Measurements from ENCODE around the gene SPRR3.
"Not testable (repeated sequence)": the region's sequence is repeated elsewhere in the genome, so short reads cannot be mapped to it uniquely, and the experiment has no call there.

SPRR3 gene

GRCh38 chr1:153021829-153022228, 20.3 kb downstream of the SPRR3 start:
- not testable (repeated sequence) for H2BK15ac ChIP-seq (ENCODE audit: low read depth, poor library complexity, severe bottlenecking); H3K4me3 ChIP-seq (ENCODE audit: insufficient read depth in 1 of 2, low read depth in 1 of 2, low read length in 2 of 2); DNase-seq; H2BK12ac ChIP-seq (ENCODE audit: low read length in 2 of 2); H3K18ac ChIP-seq (ENCODE audit: low read depth in 1 of 2, low read length in 2 of 2); H3K4ac ChIP-seq (ENCODE audit: low read depth in 1 of 2, low read length in 2 of 2); H3K9me3 ChIP-seq (ENCODE audit: control insufficient read depth, low read length); H4K91ac ChIP-seq (ENCODE audit: low read length); H2BK120ac ChIP-seq (ENCODE audit: low read depth, low read length); H3K27ac ChIP-seq (ENCODE audit: low read length, poor library complexity, severe bottlenecking); H3K79me1 ChIP-seq (replicated peaks; ENCODE audit: low read length, poor library complexity, severe bottlenecking); H3K4me2 ChIP-seq (ENCODE audit: low read length, poor library complexity, severe bottlenecking); H3K36me3 ChIP-seq (ENCODE audit: control insufficient read depth in 1 of 2, insufficient read depth in 2 of 2, low read depth in 1 of 2, low read length in 2 of 2); H3K14ac ChIP-seq (ENCODE audit: low read length in 2 of 2); H2AFZ ChIP-seq (ENCODE audit: low read depth, low read length); H2AK5ac ChIP-seq (ENCODE audit: low read length, severe bottlenecking); H3K27me3 ChIP-seq (ENCODE audit: control insufficient read depth in 1 of 2, insufficient read depth in 1 of 2, low read length in 2 of 2); H4K8ac ChIP-seq (ENCODE audit: low read length); H3K23ac ChIP-seq (ENCODE audit: low read length in 2 of 2); H3K4me1 ChIP-seq (ENCODE audit: control insufficient read depth, insufficient read depth, low read depth, low read length); H2BK5ac ChIP-seq (ENCODE audit: low read depth, low read length, poor library complexity, severe bottlenecking); H3K9ac ChIP-seq (ENCODE audit: low read length)
- 39% methylated on average over 2 of the region's 2 CpGs for WGBS

GRCh38 chr1:153022340-153022739, 20.8 kb downstream of the SPRR3 start:
- not testable (repeated sequence) for H2BK5ac ChIP-seq (ENCODE audit: low read depth, low read length, poor library complexity, severe bottlenecking); H3K14ac ChIP-seq (ENCODE audit: low read length in 2 of 2); H2BK15ac ChIP-seq (ENCODE audit: low read depth, poor library complexity, severe bottlenecking); H2AFZ ChIP-seq (ENCODE audit: low read depth, low read length); H3K23ac ChIP-seq (ENCODE audit: low read length in 2 of 2); H3K9me3 ChIP-seq (ENCODE audit: control insufficient read depth, low read length); H3K4me1 ChIP-seq (ENCODE audit: control insufficient read depth, insufficient read depth, low read depth, low read length); DNase-seq; H3K4me3 ChIP-seq (ENCODE audit: insufficient read depth in 1 of 2, low read depth in 1 of 2, low read length in 2 of 2); H3K27ac ChIP-seq (ENCODE audit: low read length, poor library complexity, severe bottlenecking); H3K9ac ChIP-seq (ENCODE audit: low read length); H3K36me3 ChIP-seq (ENCODE audit: control insufficient read depth in 1 of 2, insufficient read depth in 2 of 2, low read depth in 1 of 2, low read length in 2 of 2); H3K4me2 ChIP-seq (ENCODE audit: low read length, poor library complexity, severe bottlenecking); H2AK5ac ChIP-seq (ENCODE audit: low read length, severe bottlenecking); H3K4ac ChIP-seq (ENCODE audit: low read depth in 1 of 2, low read length in 2 of 2); H3K18ac ChIP-seq (ENCODE audit: low read depth in 1 of 2, low read length in 2 of 2); H4K8ac ChIP-seq (ENCODE audit: low read length); H2BK120ac ChIP-seq (ENCODE audit: low read depth, low read length); H3K79me1 ChIP-seq (replicated peaks; ENCODE audit: low read length, poor library complexity, severe bottlenecking); H3K27me3 ChIP-seq (ENCODE audit: control insufficient read depth in 1 of 2, insufficient read depth in 1 of 2, low read length in 2 of 2); H4K91ac ChIP-seq (ENCODE audit: low read length); H2BK12ac ChIP-seq (ENCODE audit: low read length in 2 of 2)
- WGBS, result 90% methylated on average over 7 of the region's 9 CpGs

- H3K14ac ChIP-seq (ENCODE audit: low read length in 2 of 2), result no peak overlapping the region
- H3K27ac ChIP-seq (ENCODE audit: low read length, poor library complexity, severe bottlenecking), result no peak overlapping the region
- no peaks in the 10 kb centered on the region for H3K36me3 ChIP-seq (ENCODE audit: control insufficient read depth in 1 of 2, insufficient read depth in 2 of 2, low read depth in 1 of 2, low read length in 2 of 2)
- no peak overlapping the region for H2BK5ac ChIP-seq (ENCODE audit: low read depth, low read length, poor library complexity, severe bottlenecking)
- H3K4me2 ChIP-seq (ENCODE audit: low read length, poor library complexity, severe bottlenecking), result no peak overlapping the region
- DNase-seq, result no peak
- H2BK12ac ChIP-seq (ENCODE audit: low read length in 2 of 2), result no peak overlapping the region
- no peak overlapping the region for H2AK5ac ChIP-seq (ENCODE audit: low read length, severe bottlenecking)
- no peak overlapping the region for H3K18ac ChIP-seq (ENCODE audit: low read depth in 1 of 2, low read length in 2 of 2)
- H3K4me1 ChIP-seq (ENCODE audit: control insufficient read depth, insufficient read depth, low read depth, low read length), result no peaks in the 10 kb centered on the region
- no peak overlapping the region for H4K8ac ChIP-seq (ENCODE audit: low read length)
- H3K4ac ChIP-seq (ENCODE audit: low read depth in 1 of 2, low read length in 2 of 2), result no peak overlapping the region
- no peak overlapping the region for H2BK120ac ChIP-seq (ENCODE audit: low read depth, low read length)
- H2BK15ac ChIP-seq (ENCODE audit: low read depth, poor library complexity, severe bottlenecking), result no peak overlapping the region
- H3K4me3 ChIP-seq (ENCODE audit: insufficient read depth in 1 of 2, low read depth in 1 of 2, low read length in 2 of 2), result no peak overlapping the region
- H3K9me3 ChIP-seq (ENCODE audit: control insufficient read depth, low read length), result no peaks in the 10 kb centered on the region
- no peaks in the 10 kb centered on the region for H3K27me3 ChIP-seq (ENCODE audit: control insufficient read depth in 1 of 2, insufficient read depth in 1 of 2, low read length in 2 of 2)
- H3K9ac ChIP-seq (ENCODE audit: low read length), result no peak overlapping the region
- no peak overlapping the region for H2AFZ ChIP-seq (ENCODE audit: low read depth, low read length)
- H3K23ac ChIP-seq (ENCODE audit: low read length in 2 of 2), result no peak overlapping the region
- WGBS, result 68% methylated on average over 7 of the region's 7 CpGs
- H3K79me1 ChIP-seq (replicated peaks; ENCODE audit: low read length, poor library complexity, severe bottlenecking), result no peaks in the 10 kb centered on the region
- no peak overlapping the region for H4K91ac ChIP-seq (ENCODE audit: low read length)
Measured at GRCh38 chr1:153023109-153023508, 21.6 kb downstream of the SPRR3 start.

GRCh38 chr1:153024413-153024812, 22.9 kb downstream of the SPRR3 start:
- H2AK5ac ChIP-seq (ENCODE audit: low read length, severe bottlenecking), result no peak overlapping the region
- H3K36me3 ChIP-seq (ENCODE audit: control insufficient read depth in 1 of 2, insufficient read depth in 2 of 2, low read depth in 1 of 2, low read length in 2 of 2), result no peaks in the 10 kb centered on the region
- H3K4me3 ChIP-seq (ENCODE audit: insufficient read depth in 1 of 2, low read depth in 1 of 2, low read length in 2 of 2), result no peak overlapping the region
- no peak overlapping the region for H2AFZ ChIP-seq (ENCODE audit: low read depth, low read length)
- H2BK5ac ChIP-seq (ENCODE audit: low read depth, low read length, poor library complexity, severe bottlenecking), result no peak overlapping the region
- no peak overlapping the region for H3K18ac ChIP-seq (ENCODE audit: low read depth in 1 of 2, low read length in 2 of 2)
- no peaks in the 10 kb centered on the region for H3K27me3 ChIP-seq (ENCODE audit: control insufficient read depth in 1 of 2, insufficient read depth in 1 of 2, low read length in 2 of 2)
- H3K27ac ChIP-seq (ENCODE audit: low read length, poor library complexity, severe bottlenecking), result no peak overlapping the region
- H4K91ac ChIP-seq (ENCODE audit: low read length), result no peak overlapping the region
- no peak overlapping the region for H4K8ac ChIP-seq (ENCODE audit: low read length)
- H3K14ac ChIP-seq (ENCODE audit: low read length in 2 of 2), result no peak overlapping the region
- H3K4me1 ChIP-seq (ENCODE audit: control insufficient read depth, insufficient read depth, low read depth, low read length), result no peaks in the 10 kb centered on the region
- DNase-seq, result no peak
- no peaks in the 10 kb centered on the region for H3K9me3 ChIP-seq (ENCODE audit: control insufficient read depth, low read length)
- no peak overlapping the region for H2BK120ac ChIP-seq (ENCODE audit: low read depth, low read length)
- H2BK12ac ChIP-seq (ENCODE audit: low read length in 2 of 2), result no peak overlapping the region
- H3K79me1 ChIP-seq (replicated peaks; ENCODE audit: low read length, poor library complexity, severe bottlenecking), result no peaks in the 10 kb centered on the region
- H3K9ac ChIP-seq (ENCODE audit: low read length), result no peak overlapping the region
- H2BK15ac ChIP-seq (ENCODE audit: low read depth, poor library complexity, severe bottlenecking), result no peak overlapping the region
- H3K4ac ChIP-seq (ENCODE audit: low read depth in 1 of 2, low read length in 2 of 2), result no peak overlapping the region
- no CpG with 5 or more reads among the region's 1 CpG for WGBS
- H3K4me2 ChIP-seq (ENCODE audit: low read length, poor library complexity, severe bottlenecking), result no peak overlapping the region
- no peak overlapping the region for H3K23ac ChIP-seq (ENCODE audit: low read length in 2 of 2)

All from mesenchymal stem cell (in vitro differentiated cells and primary cell).